Fibroblast of pulmonary artery (primary cell): Measurements from ENCODE around the gene LEO1.

Experiments
- DNase-seq: peaks from one replicate; pipeline ENCODE4 v3.0.0-alpha.2; 2010; ENCODE audit warnings: low read depth
- H3K4me3 ChIP-seq: replicated peaks from 2 replicates; pipeline ENCODE4 v1.5.1; 2011; ENCODE audit warnings: low read depth, mild to moderate bottlenecking, control low read depth, low read length, moderate library complexity
- TF ChIP-seq, protein P1 (sequence below): IDR thresholded peaks from 2 replicates; pipeline ENCODE4 v1.5.1; 2011; ENCODE audit warnings: mild to moderate bottlenecking, control low read depth, low read length, inconsistent platforms; ENCODE audit errors: missing control alignments

The LEO1 gene

DNA sequence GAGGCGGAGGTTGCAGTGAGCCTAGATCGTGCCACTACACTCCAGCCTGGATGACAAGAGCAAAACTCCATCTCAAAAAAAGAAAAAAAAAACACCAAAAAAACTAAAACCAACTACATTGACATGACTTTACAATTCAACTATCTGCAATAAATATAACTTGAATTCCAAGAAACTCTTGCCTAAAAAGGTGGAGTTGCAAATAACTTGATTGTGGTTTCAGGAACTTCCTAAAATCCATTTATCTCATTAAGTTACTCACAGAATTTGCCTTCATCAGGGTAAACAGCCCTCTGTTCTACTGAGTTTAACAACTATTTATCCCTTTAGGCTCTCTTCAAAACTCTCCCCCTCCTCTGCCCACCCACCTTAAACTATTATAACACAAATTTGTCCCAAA, 44.7 kb upstream of the LEO1 start:
- TF ChIP-seq, protein P1, sequence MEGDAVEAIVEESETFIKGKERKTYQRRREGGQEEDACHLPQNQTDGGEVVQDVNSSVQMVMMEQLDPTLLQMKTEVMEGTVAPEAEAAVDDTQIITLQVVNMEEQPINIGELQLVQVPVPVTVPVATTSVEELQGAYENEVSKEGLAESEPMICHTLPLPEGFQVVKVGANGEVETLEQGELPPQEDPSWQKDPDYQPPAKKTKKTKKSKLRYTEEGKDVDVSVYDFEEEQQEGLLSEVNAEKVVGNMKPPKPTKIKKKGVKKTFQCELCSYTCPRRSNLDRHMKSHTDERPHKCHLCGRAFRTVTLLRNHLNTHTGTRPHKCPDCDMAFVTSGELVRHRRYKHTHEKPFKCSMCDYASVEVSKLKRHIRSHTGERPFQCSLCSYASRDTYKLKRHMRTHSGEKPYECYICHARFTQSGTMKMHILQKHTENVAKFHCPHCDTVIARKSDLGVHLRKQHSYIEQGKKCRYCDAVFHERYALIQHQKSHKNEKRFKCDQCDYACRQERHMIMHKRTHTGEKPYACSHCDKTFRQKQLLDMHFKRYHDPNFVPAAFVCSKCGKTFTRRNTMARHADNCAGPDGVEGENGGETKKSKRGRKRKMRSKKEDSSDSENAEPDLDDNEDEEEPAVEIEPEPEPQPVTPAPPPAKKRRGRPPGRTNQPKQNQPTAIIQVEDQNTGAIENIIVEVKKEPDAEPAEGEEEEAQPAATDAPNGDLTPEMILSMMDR = no peak
- no peak overlapping the region for H3K4me3 ChIP-seq
- no peak for DNase-seq

GRCh38 chr15:52014616-52015015, 43.0 kb upstream of the LEO1 start:
- no peak overlapping the region for H3K4me3 ChIP-seq
- TF ChIP-seq, protein P1 = no peak
- DNase-seq = no peak

DNA sequence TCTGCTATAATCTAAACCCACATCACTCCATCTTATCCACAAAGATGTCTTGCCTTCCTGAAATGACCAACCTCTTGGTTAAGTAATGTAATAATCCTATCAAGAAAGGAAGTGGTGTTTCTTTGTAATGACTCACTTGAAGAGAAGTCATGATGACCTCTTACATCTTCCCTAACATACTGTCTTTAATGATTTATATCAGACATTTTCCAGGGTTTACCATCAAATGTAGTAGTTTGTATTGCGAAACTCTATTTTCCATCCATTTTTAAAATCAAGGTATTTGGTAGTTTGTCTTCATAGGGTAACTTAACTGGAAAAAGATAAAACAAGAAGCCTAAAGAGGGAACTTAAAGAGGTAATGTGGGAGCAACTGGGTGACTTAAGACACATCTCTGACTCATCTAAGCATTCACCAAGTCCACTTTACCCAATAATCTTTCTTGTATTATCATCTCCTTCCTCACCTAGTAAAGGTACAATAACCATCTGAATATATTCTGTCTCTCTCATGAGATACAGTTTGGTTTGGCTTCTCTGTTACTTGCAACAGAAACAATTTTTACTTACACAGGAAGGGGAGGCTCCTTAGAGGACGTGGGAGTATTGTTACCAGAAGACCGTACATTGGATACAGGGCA, 41.7 kb upstream of the LEO1 start:
- H3K4me3 ChIP-seq = no peak overlapping the region
- TF ChIP-seq, protein P1 = no peak
- DNase-seq = peak; percentile 56

DNA sequence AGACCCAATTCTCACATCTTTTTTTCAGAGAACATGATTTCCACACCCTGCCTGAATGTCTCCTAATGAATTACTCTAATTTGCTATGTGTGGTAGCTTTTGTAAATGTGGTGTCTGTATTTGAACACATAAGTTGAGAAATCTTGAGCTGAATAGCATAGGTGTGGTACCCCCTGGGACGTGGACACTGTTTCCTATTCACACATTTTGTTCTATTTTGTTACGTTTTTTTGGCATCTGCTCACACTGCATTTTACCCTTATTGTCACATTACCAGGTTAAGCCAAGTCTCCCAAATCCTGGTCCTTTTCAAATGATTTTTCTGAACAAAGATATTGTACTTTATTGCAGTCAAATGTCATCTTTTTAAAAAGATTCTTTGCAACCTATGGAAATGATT, 40.6 kb upstream of the LEO1 start:
- TF ChIP-seq, protein P1 = no peak
- no peak for DNase-seq
- H3K4me3 ChIP-seq = no peak overlapping the region

DNA sequence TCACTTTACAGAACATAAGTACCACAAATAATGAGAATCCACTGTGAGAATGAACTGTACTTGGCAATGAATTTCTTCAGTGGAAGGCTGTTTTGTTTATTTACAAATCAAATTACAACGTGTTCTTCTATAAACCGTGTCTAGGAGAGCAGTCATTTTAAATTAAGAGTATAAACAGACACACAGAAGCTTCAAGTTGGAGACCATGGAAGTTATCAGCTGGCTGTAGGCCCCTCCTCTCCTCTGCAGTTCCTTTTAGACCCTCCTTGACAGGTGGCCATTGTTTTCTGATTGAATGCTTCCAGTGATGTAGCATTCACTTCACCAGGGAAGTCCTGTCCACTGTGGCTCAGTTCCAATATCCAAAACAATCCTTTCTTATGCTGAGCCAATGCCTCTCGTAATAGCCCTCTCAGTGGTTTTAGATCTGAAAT, 40.1 kb upstream of the LEO1 start:
- DNase-seq = peak; percentile 67
- TF ChIP-seq, protein P1 = no peak
- no peak overlapping the region for H3K4me3 ChIP-seq

GRCh38 chr15:52010633-52011595, 39.3 kb upstream of the LEO1 start:
- TF ChIP-seq, protein P1 = no peak
- DNase-seq = peak; percentile 83
- no peak overlapping the region for H3K4me3 ChIP-seq
